HCT116 (cell line): ENCODE measurements around the gene AMBP. TPM values are rescaled to one million over a fixed set of nuclear protein-coding genes. Genes with fewer than 3 reads are reported as not detected.

Experiments used
- ATAC-seq: fragments of 200-7000 bp; cut with Tn5 transposase; 2 replicates; pipeline ENCODE4 v1.9.1; 2020; ENCODE audit warnings: mild to moderate bottlenecking, moderate library complexity
- BruUV-seq: library from RNA; stranded (reverse); fragments of 400-500 nt; replicated peaks from 2 replicates; lab custom pipeline; 2021; lab: Mats Ljungman, UMichigan
- CTCF ChIA-PET: fragments of 300-600 bp; sonication (Branson Sonifier 250); formaldehyde crosslinking; loops from one replicate; lab custom pipeline; 2021; ENCODE audit warnings: antibody characterized with exemption; lab: Charles Lee
- POLR2A ChIA-PET: fragments of 300-600, 350-600 bp; sonication (Branson Sonifier 250); formaldehyde crosslinking; loops from one replicate; lab custom pipeline; 2021; ENCODE audit warnings: antibody characterized with exemption; lab: Charles Lee
- RAD21 ChIA-PET, 2 experiments: fragments of 300-600 bp; sonication (Branson Sonifier 250); formaldehyde crosslinking; loops; one replicate each; lab custom pipeline; 2023; ENCODE audit warnings: low total read pairs in 2 of 2; ENCODE audit not compliant: uncharacterized antibody in 2 of 2, unreplicated experiment in 2 of 2, low non-redundant PET in 1 of 2; lab: Charles Lee
- DNase-seq: peaks from one replicate; pipeline ENCODE4 v3.0.0-alpha.2; 2010; ENCODE audit warnings: low read depth, low spot score
- H2AFZ ChIP-seq: fragments of 200-600 bp; shearing (Covaris generic), sonication (generic); 2 replicates; pipeline ENCODE4 v1.6.1; 2017; ENCODE audit warnings: low read depth, mixed run types, mixed read lengths, antibody characterized with exemption, low read length; ENCODE audit not compliant: poor library complexity, severe bottlenecking
- H3K27ac ChIP-seq: 2 replicates; pipeline ENCODE4 v1.5.1; 2012; ENCODE audit warnings: low read depth, low read length
- H3K27me3 ChIP-seq: fragments of 200-600 bp; sonication (generic); 2 replicates; pipeline ENCODE4 v1.6.1; 2016; ENCODE audit warnings: mixed run types, low read length, mixed read lengths; ENCODE audit not compliant: insufficient read depth
- H3K36me3 ChIP-seq, 2 experiments: fragments of 200-500 bp in 1 of 2; fragments of 200-600 bp in 1 of 2; sonication (Bioruptor generic) in 1 of 2; sonication (generic) in 1 of 2; 2 replicates each; pipeline versions ENCODE4 v1.5.1 to v1.6.1; 2014 to 2016; ENCODE audit warnings: low read length in 2 of 2, inconsistent platforms in 1 of 2, mixed read lengths in 1 of 2, mixed run types in 1 of 2; ENCODE audit not compliant: insufficient read depth in 2 of 2, control insufficient read depth in 1 of 2
- H3K4me1 ChIP-seq, 2 experiments: fragments of 200-600 bp in 1 of 2; sonication (generic) in 1 of 2; 2 replicates each; pipeline versions ENCODE4 v1.5.1 to v1.6.1; 2012 to 2017; ENCODE audit warnings: low read length in 2 of 2, inconsistent platforms in 1 of 2, mild to moderate bottlenecking in 1 of 2, mixed read lengths in 1 of 2, mixed run types in 1 of 2, moderate library complexity in 1 of 2; ENCODE audit not compliant: insufficient read depth in 2 of 2, control insufficient read depth in 1 of 2
- H3K4me2 ChIP-seq: fragments of 200-600 bp; sonication (generic); 2 replicates; pipeline ENCODE4 v1.6.1; 2017; ENCODE audit warnings: mixed run types, low read length, mixed read lengths
- H3K4me3 ChIP-seq, 2 experiments: fragments of 200-600 bp in 1 of 2; sonication (generic) in 1 of 2; replicated peaks in 1 of 2; 2 replicates each; pipeline ENCODE4 v1.5.1; 2011 to 2016; ENCODE audit warnings: low read length in 2 of 2, control low read depth in 1 of 2, low read depth in 1 of 2, mild to moderate bottlenecking in 1 of 2, mixed read lengths in 1 of 2, mixed run types in 1 of 2
- H3K79me2 ChIP-seq: fragments of 200-600 bp; sonication (generic); 2 replicates; pipeline ENCODE4 v1.6.1; 2017; ENCODE audit warnings: mild to moderate bottlenecking, mixed run types, low read length, moderate library complexity, mixed read lengths; ENCODE audit not compliant: insufficient read depth
- H3K9ac ChIP-seq: fragments of 200-600 bp; sonication (generic); 2 replicates; pipeline ENCODE4 v1.6.1; 2016; ENCODE audit warnings: low read length, mixed read lengths
- H3K9me2 ChIP-seq: fragments of 200-600 bp; sonication (generic), shearing (Covaris generic); 2 replicates; pipeline ENCODE4 v1.6.1; 2017; ENCODE audit warnings: mixed run types, mild to moderate bottlenecking, moderate library complexity; ENCODE audit not compliant: insufficient read depth
- H3K9me3 ChIP-seq, 2 experiments: fragments of 200-500 bp in 1 of 2; fragments of 200-600 bp in 1 of 2; sonication (Bioruptor generic) in 1 of 2; sonication (generic) in 1 of 2; 2 replicates each; pipeline ENCODE4 v1.6.1; 2014 to 2017; ENCODE audit warnings: low read length in 2 of 2, mixed read lengths in 2 of 2, inconsistent platforms in 1 of 2, low read depth in 1 of 2, mild to moderate bottlenecking in 1 of 2, mixed run types in 1 of 2, moderate library complexity in 1 of 2; ENCODE audit not compliant: control insufficient read depth in 1 of 2, insufficient read depth in 1 of 2
- H4K20me1 ChIP-seq: fragments of 200-600 bp; sonication (generic), shearing (Covaris generic); 2 replicates; pipeline ENCODE4 v1.6.1; 2017; ENCODE audit warnings: mixed run types, mild to moderate bottlenecking, moderate library complexity; ENCODE audit not compliant: insufficient read depth
- CBX3 ChIP-seq: IDR thresholded peaks from 2 replicates; pipeline ENCODE4 v1.6.1; 2012; ENCODE audit warnings: low read depth
- CTCF ChIP-seq, 3 experiments: fragments of 200-600 bp in 1 of 3; sonication (generic) in 1 of 3; IDR thresholded peaks in 2 of 3; conservative IDR thresholded peaks in 1 of 3; 2 replicates each; pipeline ENCODE4 v1.5.1; 2012 to 2017; ENCODE audit warnings: low read depth in 2 of 3, low read length in 2 of 3, antibody characterized with exemption in 1 of 3, borderline replicate concordance in 1 of 3, control low read depth in 1 of 3, mild to moderate bottlenecking in 1 of 3, mixed read lengths in 1 of 3, mixed run types in 1 of 3, moderate library complexity in 1 of 3; ENCODE audit not compliant: insufficient read depth in 1 of 3
- EGR1 ChIP-seq: IDR thresholded peaks from 2 replicates; pipeline ENCODE4 v1.6.1; 2012; ENCODE audit warnings: low read depth
- ELF1 ChIP-seq: IDR thresholded peaks from 2 replicates; pipeline ENCODE4 v1.6.1; 2012; ENCODE audit warnings: low read depth, borderline replicate concordance
- POLR2A ChIP-seq: IDR thresholded peaks from 2 replicates; pipeline ENCODE4 v1.7.0; 2011; ENCODE audit warnings: borderline replicate concordance; ENCODE audit not compliant: insufficient read depth, insufficient read length; ENCODE audit errors: extremely low read depth
- REST ChIP-seq: IDR thresholded peaks from 2 replicates; pipeline ENCODE4 v1.6.1; 2012; ENCODE audit warnings: low read depth
- SIN3A ChIP-seq: IDR thresholded peaks from 2 replicates; pipeline ENCODE4 v1.6.1; 2012; ENCODE audit warnings: low read depth
- SP1 ChIP-seq: IDR thresholded peaks from 2 replicates; pipeline ENCODE4 v1.6.1; 2012; ENCODE audit warnings: low read depth
- SRF ChIP-seq: IDR thresholded peaks from 2 replicates; pipeline ENCODE4 v1.6.1; 2012; ENCODE audit warnings: low read depth
- YY1 ChIP-seq: IDR thresholded peaks from 2 replicates; pipeline ENCODE4 v1.6.1; 2011; ENCODE audit warnings: low read length, low read depth, moderate library complexity, mild to moderate bottlenecking; ENCODE audit not compliant: insufficient replicate concordance; ENCODE audit errors: extremely low read depth
- ZFX ChIP-seq: fragments of 450-650 bp; IDR thresholded peaks from 2 replicates; pipeline ENCODE4 v1.6.1; 2017
- intact Hi-C: fragments of 100-400 bp; cut with micrococcal nuclease; formaldehyde crosslinking; loops from 2 replicates; pipeline ENCODE4 v1.10.0; 2022
- total RNA-seq: library from RNA; stranded (reverse); gene quantifications from one replicate; pipeline ENCODE4 v1.2.1, GENCODE V29; 2021; ENCODE audit not compliant: unreplicated experiment
- TF ChIP-seq, protein P1 (sequence below): IDR thresholded peaks from 2 replicates; pipeline ENCODE4 v1.6.1; 2012

The AMBP gene
- total RNA-seq, 1 experiment from 2014 or later, result 1.9 TPM

- Histone ChIP-seq H3K9me2 (no peaks in the 10 kb centered on the region), H3K36me3 (no peaks in the 10 kb centered on the region), H2AFZ (no peak overlapping the region), H3K4me2 (no peak overlapping the region), H3K4me1 (peaks cover 0 to 9% of the 10 kb centered on the region in 2 experiments; a peak in 2 of 4 replicates), H3K79me2 (no peaks in the 10 kb centered on the region), H4K20me1 (no peaks in the 10 kb centered on the region), H3K27me3 (no peaks in the 10 kb centered on the region), H3K9me3 (peaks cover 3 to 4% of the 10 kb centered on the region in 2 experiments; a peak in 2 of 4 replicates)
- ATAC-seq, result no peak
- intact Hi-C loops, result no loop called here
- DNase-seq, result no peak
- CTCF ChIA-PET, result no interaction called here
- BruUV-seq, result no TSS peak
- POLR2A ChIA-PET, result no interaction called here
- TF ChIP-seq ZFX (no peak), REST (no peak), CTCF (IDR thresholded peaks at IDR 0.05 in 2 of 3, conservative IDR thresholded peaks at IDR 0.05 in 1 of 3; ENCODE audit: borderline replicate concordance in 1 of 3, insufficient read depth in 1 of 3, low read depth in 2 of 3, low read length in 2 of 3) (no peak), YY1 (no peak), EGR1 (no peak), POLR2A (no peak), SRF (no peak), ELF1 (no peak), CBX3 (no peak), SP1 (no peak), SIN3A (no peak)
- TF ChIP-seq, protein P1, sequence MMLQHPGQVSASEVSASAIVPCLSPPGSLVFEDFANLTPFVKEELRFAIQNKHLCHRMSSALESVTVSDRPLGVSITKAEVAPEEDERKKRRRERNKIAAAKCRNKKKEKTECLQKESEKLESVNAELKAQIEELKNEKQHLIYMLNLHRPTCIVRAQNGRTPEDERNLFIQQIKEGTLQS, result no peak
- TF ChIP-seq, all 23 proteins: peak for 0
- Histone ChIP-seq H3K9ac (no peak overlapping the region), H3K4me3 (no peak overlapping the region), H3K27ac (no peak overlapping the region)
- RAD21 ChIA-PET, result no interaction called here
These were observed 22.4 kb upstream of the AMBP start for GRCh38 chr9:114100536-114100935.
